Smooth muscle cell of the brain vasculature (primary cell): ENCODE data around the gene XPO6.

Experiments
- DNase-seq: peaks from one replicate; pipeline ENCODE4 v3.0.0-alpha.2; 2012; ENCODE audit warnings: low read depth, low spot score

XPO6 gene

GRCh38 chr16:28208824-28209223, 2.9 kb downstream of the XPO6 start:
- no peak for DNase-seq

- no peak for DNase-seq
These were observed 3.6 kb downstream of the XPO6 start for GRCh38 chr16:28208131-28208530.

- DNase-seq, result no peak
These were observed 4.4 kb downstream of the XPO6 start for GRCh38 chr16:28207399-28207798.

GRCh38 chr16:28205974-28206373, 5.8 kb downstream of the XPO6 start:
- DNase-seq, result no peak

GRCh38 chr16:28205117-28205899, 6.5 kb downstream of the XPO6 start:
- DNase-seq, result no peak

- DNase-seq, result no peak
These were observed 7.1 kb downstream of the XPO6 start for GRCh38 chr16:28204622-28205021.

GRCh38 chr16:28204204-28204603, 7.6 kb downstream of the XPO6 start:
- no peak for DNase-seq

GRCh38 chr16:28202147-28202746, 9.5 kb downstream of the XPO6 start:
- DNase-seq, result no peak

GRCh38 chr16:28200661-28201060, 11.1 kb downstream of the XPO6 start:
- DNase-seq, result no peak

- DNase-seq, result no peak
These were observed 15.3 kb downstream of the XPO6 start for GRCh38 chr16:28196387-28196987.

GRCh38 chr16:28195859-28196258, 15.9 kb downstream of the XPO6 start:
- no peak for DNase-seq

- no peak for DNase-seq
These were observed 18.0 kb downstream of the XPO6 start for GRCh38 chr16:28193530-28194423.

- DNase-seq, result no peak
These were observed 18.8 kb downstream of the XPO6 start for GRCh38 chr16:28192806-28193529.

GRCh38 chr16:28191364-28191960, 20.3 kb downstream of the XPO6 start:
- DNase-seq, result no peak

GRCh38 chr16:28189245-28189644, 22.5 kb downstream of the XPO6 start:
- no peak for DNase-seq

- DNase-seq, result no peak
These were observed 23.5 kb downstream of the XPO6 start for GRCh38 chr16:28188085-28188916.

GRCh38 chr16:28187595-28188004, 24.2 kb downstream of the XPO6 start:
- no peak for DNase-seq

- no peak for DNase-seq
These were observed 25.0 kb downstream of the XPO6 start for GRCh38 chr16:28186752-28187151.

- DNase-seq, result no peak
These were observed 26.1 kb downstream of the XPO6 start for GRCh38 chr16:28185696-28186095.

- no peak for DNase-seq
These were observed 27.1 kb downstream of the XPO6 start for GRCh38 chr16:28184625-28185024.
